Prostate gland (tissue), 2 donors: ENCODE measurements around the gene P4HA3. TPM values are rescaled to one million over a fixed set of nuclear protein-coding genes. Genes with fewer than 3 reads are reported as not detected.

Experiments
- DNase-seq: peaks from one replicate; pipeline ENCODE4 v3.0.0-alpha.2; 2019; ENCODE audit warnings: low spot score
- H3K27ac ChIP-seq, 2 donors: fragments of 200-600 bp; sonication (generic); 2 replicates each; pipeline ENCODE4 v1.5.1; 2017 to 2019
- H3K27me3 ChIP-seq: fragments of 200-600 bp; sonication (generic); replicated peaks from 2 replicates; pipeline ENCODE4 v1.5.1; 2019; ENCODE audit not compliant: insufficient read depth
- H3K36me3 ChIP-seq, 2 donors: fragments of 200-600 bp; sonication (generic); 1 replicate in 1 of 2; 2 replicates in 1 of 2; pipeline versions ENCODE4 v1.5.1 to v1.8.1; 2017 to 2019
- H3K4me1 ChIP-seq: fragments of 200-600 bp; sonication (generic); replicated peaks from 2 replicates; pipeline ENCODE4 v1.5.1; 2019
- H3K4me3 ChIP-seq, 2 donors: fragments of 200-600 bp; sonication (generic); 2 replicates each; pipeline ENCODE4 v1.5.1; 2017 to 2019
- H3K9me3 ChIP-seq: fragments of 200-600 bp; sonication (generic); 2 replicates; pipeline ENCODE4 v1.5.1; 2017
- CTCF ChIP-seq, 4 experiments: fragments of 200-600 bp in 2 of 4; fragments of 450-650 bp in 2 of 4; sonication (generic) in 2 of 4; IDR thresholded peaks; 1 replicate in 3 of 4; 2 replicates in 1 of 4; pipeline ENCODE4 v1.5.1; 2016 to 2019; ENCODE audit warnings: antibody characterized with exemption in 4 of 4, mild to moderate bottlenecking in 2 of 4, moderate library complexity in 2 of 4
- POLR2A ChIP-seq: fragments of 450-650 bp; IDR thresholded peaks from one replicate; pipeline ENCODE4 v1.6.1; 2016; ENCODE audit warnings: antibody characterized with exemption, mild to moderate bottlenecking
- POLR2AphosphoS5 ChIP-seq: sonication (generic); formaldehyde crosslinking; IDR thresholded peaks from one replicate; pipeline ENCODE4 v1.6.1; 2017; ENCODE audit warnings: antibody characterized with exemption
- WGBS: methylation state at CpG from one replicate; pipeline ENCODE4 v1.1.5; 2018; 5-methylcytosine and 5-hydroxymethylcytosine counted together
- intact Hi-C: fragments of 100-400 bp; cut with DNase I; formaldehyde crosslinking; loops from one replicate; pipeline ENCODE4 v1.14.2; 2022
- total RNA-seq, 2 donors: library from RNA; depleted of rRNA; stranded (reverse); fragments of >200 nt; gene quantifications; one replicate each; pipeline ENCODE4 v1.1.0, GENCODE V29; 2016

Gene P4HA3
- total RNA-seq, 2 donors from 2014 or later: 0.80 to 1.9 TPM

DNA sequence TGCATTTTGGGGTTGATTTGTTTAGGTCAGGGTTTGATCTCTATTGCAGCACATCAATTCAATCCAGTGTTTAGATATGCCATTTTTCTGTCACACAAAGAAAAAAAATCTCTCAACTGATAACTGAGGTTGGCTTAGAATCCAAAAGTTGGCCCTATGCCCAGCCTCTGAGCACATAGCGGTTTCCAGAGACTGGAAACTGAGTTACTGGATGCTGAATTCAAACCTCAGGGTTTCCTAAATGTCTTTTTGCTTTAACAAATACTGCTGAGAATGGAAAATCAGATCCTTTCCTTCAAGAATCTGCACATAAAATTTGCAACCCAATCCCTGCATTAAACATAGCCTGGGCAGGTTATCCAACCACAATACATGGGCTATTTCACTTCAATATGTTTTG lies 4.0 kb downstream of the P4HA3 start:
- 36% methylated on average over 1 of the region's 1 CpG for WGBS
- no peak overlapping the region for H3K27ac ChIP-seq
- no peak for DNase-seq
- intact Hi-C loops: no loop called here
- no peak overlapping the region for H3K4me3 ChIP-seq
- no peaks in the 10 kb centered on the region for H3K27me3 ChIP-seq
- no peaks in the 10 kb centered on the region for H3K4me1 ChIP-seq
- no peaks in the 10 kb centered on the region for H3K36me3 ChIP-seq
- H3K9me3 ChIP-seq: no peaks in the 10 kb centered on the region
- TF ChIP-seq POLR2AphosphoS5 (no peak), CTCF (IDR thresholded peaks at IDR 0.05) (no peak), POLR2A (no peak)

GRCh38 chr11:74306435-74307175 lies 4.8 kb downstream of the P4HA3 start:
- intact Hi-C loops: no loop called here
- Histone ChIP-seq H3K27me3 (no peaks in the 10 kb centered on the region), H3K36me3 (no peaks in the 10 kb centered on the region), H3K4me3 (no peak overlapping the region), H3K9me3 (no peaks in the 10 kb centered on the region), H3K27ac (no peak overlapping the region), H3K4me1 (peaks cover 3% of the 10 kb centered on the region)
- DNase-seq: no peak
- whole genome bisulfite sequencing: 63% methylated on average over 8 of the region's 8 CpGs
- TF ChIP-seq CTCF (IDR thresholded peaks at IDR 0.05) (no peak), POLR2A (no peak), POLR2AphosphoS5 (no peak)

DNA sequence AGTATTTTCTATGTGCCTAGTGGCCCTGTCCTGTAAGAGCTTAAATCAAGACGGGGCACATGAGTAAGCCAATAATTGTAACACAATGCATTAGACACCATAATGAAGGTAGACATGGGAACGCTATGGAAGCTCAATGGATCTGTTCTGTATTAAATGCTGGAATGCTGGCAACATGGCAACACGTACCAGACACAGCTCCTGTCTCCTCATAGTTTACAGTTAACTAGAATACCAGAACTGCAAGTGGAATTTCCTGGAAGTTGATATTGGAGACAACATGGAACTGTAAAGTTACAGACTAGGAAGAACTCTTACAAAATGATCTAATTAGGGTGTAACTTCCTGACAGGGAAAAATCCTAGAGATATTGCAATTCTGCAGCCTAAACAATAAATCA lies 12.4 kb downstream of the P4HA3 start:
- WGBS: 77% methylated on average over 3 of the region's 3 CpGs
- intact Hi-C loops: no loop called here

DNA sequence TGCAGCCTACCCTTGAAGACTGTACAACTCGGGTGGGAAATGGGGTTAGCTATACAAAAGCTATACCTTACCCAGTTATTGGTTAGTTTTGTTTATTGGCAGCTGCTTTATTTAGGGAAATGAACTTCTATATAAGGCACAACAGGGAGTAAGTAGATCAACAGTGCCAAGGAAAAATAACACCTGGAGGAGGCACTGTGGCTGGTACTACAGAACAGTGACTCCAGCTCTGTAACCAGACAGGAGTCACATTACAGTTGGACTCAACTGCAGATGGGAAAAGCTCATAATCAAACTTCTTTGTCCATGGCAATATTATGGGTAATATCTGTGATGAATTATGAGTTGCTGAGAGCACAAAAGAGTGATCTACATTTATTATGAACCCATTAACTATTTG lies 14.0 kb downstream of the P4HA3 start:
- H3K4me1 ChIP-seq: peaks cover 3% of the 10 kb centered on the region
- TF ChIP-seq POLR2AphosphoS5 (no peak), POLR2A (no peak), CTCF (IDR thresholded peaks at IDR 0.05) (no peak)
- 93% methylated on average over 1 of the region's 1 CpG for WGBS
- no peaks in the 10 kb centered on the region for H3K27me3 ChIP-seq
- no peak for DNase-seq
- no peak overlapping the region for H3K4me3 ChIP-seq
- intact Hi-C loops: no loop called here
- H3K9me3 ChIP-seq: no peaks in the 10 kb centered on the region
- H3K27ac ChIP-seq: no peak overlapping the region
- no peaks in the 10 kb centered on the region for H3K36me3 ChIP-seq

More for the DNA sequence above, 12.4 kb downstream of the P4HA3 start:
- H3K27ac ChIP-seq: no peak overlapping the region
- H3K27me3 ChIP-seq: no peaks in the 10 kb centered on the region
- no peak overlapping the region for H3K4me3 ChIP-seq
- no peak for DNase-seq
- H3K4me1 ChIP-seq: peaks cover 3% of the 10 kb centered on the region
- H3K9me3 ChIP-seq: no peaks in the 10 kb centered on the region
- no peaks in the 10 kb centered on the region for H3K36me3 ChIP-seq
- TF ChIP-seq CTCF (IDR thresholded peaks at IDR 0.05) (no peak), POLR2A (no peak), POLR2AphosphoS5 (no peak)

DNA sequence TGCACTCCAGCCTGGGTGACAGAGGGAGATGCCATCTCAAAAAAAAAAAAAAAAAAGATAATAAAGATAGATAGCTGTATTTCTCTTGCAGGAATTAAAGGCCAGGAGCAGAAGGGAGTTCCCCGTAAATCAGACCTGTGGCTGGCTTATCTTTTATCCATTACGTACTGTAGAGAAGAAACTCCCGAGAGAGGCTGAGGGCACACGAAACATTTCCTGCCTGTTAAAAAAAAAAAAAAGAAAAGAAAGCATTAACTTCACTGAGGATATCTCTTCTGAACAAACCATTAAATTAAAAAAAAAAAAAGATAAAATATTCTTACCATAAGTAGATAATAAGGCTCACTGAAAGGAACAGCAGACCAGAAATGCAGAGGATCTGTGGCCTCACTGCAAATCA lies 22.5 kb downstream of the P4HA3 start:
- Histone ChIP-seq H3K4me1 (no peaks in the 10 kb centered on the region), H3K36me3 (no peaks in the 10 kb centered on the region), H3K27ac (no peak overlapping the region), H3K9me3 (no peaks in the 10 kb centered on the region), H3K4me3 (no peak overlapping the region), H3K27me3 (no peaks in the 10 kb centered on the region)
- intact Hi-C loops: no loop called here
- WGBS: 39% methylated on average over 4 of the region's 4 CpGs
- no peak for DNase-seq
- TF ChIP-seq POLR2AphosphoS5: no peak
- no peak for TF ChIP-seq CTCF (IDR thresholded peaks at IDR 0.05)
- TF ChIP-seq POLR2A: no peak
